Stimulated activated CD4-positive, alpha-beta T cell treated with anti-CD3 and anti-CD28 coated beads, TNF-alpha, amount 100 ng/mL, for 1 hour (primary cell): ENCODE results near the gene TPX2.

ENCODE experiments used
- DNase-seq, 3 donors: peaks; one replicate each; pipeline ENCODE4 v3.0.0-alpha.2; 2020; ENCODE audit warnings: low read depth in 3 of 3, low spot score in 1 of 3

The TPX2 gene

DNA sequence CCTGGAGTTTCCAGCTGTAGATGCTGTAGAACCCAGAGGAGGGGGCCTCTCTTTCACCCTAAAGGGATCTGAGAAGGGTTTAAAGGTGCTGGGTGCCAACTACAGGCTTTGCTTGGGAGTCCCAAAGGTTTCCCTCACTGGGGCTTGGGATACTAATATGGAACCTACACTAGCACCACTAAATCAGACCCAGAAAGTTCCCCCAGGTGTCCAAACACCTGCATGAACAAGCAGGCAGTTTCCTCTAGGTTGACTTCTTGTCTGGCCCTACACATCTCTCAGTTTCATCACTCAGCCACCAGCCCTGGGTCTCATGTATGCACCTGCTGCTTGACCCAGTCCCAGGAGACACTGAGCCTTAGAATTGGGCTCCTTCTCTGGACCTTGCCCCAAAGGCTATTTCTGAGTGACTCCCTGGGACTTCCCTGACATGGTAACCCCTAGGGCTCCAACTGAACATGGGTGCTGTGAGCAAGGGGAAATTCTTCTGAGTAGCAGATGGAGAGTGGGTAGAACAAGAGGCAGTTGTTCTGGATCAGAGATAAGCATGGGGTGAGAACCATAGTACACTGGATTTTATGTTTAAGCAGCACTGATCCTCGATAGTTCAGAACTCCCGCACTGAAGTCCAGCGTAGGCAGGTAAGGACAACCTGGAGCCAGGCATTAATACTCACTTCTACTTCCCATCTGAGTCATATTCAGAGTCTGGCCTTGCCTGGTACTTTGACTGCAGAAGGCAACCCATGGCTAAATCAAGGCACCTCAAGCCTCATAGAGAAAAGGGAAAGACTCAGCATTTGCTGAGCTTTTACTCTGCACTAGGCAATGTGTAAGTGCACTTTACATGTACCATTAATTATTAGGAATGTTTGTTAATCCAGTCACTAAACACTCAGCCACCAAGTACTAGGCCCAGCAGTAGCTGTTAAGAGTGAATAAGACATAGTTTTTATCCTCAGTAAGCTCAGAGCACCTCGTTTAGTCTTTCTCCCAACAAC lies 33.2 kb upstream of the TPX2 start:
- DNase-seq: no peak

DNA sequence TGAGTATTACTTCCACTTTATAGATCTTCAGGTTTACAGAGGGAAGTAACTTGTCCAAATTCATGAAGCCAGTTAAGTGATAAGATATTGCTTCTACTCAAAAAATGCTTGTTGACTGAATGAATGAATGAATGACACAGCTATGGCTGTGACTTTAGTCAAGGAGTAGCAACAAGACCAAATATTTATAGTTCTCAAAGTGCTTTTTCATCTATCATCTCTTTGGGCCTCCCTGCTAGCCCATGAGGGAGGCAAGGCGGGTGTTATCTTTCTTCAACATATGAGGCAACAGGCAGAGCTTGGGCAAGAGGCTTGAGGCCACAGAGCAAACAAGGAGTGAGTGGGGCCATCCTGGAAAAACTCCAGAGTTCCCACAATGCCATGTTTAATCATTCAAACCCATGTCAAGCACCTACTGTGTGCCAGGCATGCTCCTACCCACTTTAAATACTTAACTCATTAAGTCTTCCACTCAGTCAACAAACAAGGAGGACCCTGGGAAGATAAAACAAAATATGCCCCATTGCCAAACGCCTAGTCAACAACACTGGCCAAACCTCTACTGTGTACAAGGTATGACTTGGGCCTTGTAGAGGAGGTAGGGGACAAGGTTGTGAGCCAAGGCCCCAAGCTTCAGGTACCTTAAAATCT lies 32.4 kb upstream of the TPX2 start:
- no peak for DNase-seq

DNA sequence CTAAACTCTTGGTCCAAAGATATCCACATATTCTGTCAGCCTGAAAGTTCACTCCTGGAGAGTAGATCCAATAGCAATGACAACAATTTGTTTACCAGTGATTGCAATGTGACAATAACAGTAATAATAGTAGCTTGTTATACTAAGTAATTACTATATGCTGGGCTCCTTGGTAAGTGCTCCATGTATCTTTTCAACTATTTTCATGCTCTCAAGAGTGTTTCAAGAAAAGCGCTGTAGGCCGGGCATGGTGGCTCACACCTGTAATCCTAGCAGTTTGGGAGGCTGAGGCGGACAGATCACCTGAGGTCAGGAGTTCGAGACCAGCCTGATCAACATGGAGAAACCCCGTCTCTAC lies 31.9 kb upstream of the TPX2 start:
- DNase-seq: no peak

DNA sequence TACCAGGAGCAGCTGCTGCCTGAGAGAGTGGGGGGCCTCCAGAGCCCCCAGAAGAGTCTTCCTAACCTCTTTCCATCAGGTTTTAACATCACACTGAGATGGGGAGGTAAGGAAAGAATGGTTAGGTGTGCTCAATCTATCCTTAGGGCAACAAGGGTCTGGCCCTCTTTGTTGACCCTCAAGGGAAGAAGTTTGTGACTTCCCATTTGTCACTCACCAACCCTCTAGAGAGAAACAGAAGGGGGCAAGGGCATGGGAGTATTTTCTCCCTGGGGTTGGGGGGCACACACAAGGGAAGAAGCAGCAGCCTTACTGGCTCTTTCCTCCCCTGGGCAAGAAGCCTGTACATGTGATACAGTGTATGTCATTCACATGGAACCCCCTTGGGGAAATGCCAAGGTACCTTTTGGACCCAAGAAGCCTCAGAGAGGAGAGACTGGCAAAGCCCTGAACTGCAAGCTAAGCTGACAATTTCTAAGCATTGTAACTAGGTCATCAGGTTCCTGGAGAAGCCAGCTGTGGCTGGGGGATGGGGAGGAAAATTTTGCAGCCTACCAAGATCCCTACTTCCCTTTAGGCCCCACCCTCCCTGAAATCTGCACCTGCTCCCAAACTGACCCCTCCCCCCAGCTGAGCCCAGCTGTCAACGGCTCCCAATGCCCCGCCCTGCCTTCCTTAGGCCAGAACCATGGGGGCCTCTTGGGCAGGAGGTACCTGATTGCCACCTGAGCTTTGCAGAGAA lies 30.9 kb upstream of the TPX2 start:
- no peak for DNase-seq

DNA sequence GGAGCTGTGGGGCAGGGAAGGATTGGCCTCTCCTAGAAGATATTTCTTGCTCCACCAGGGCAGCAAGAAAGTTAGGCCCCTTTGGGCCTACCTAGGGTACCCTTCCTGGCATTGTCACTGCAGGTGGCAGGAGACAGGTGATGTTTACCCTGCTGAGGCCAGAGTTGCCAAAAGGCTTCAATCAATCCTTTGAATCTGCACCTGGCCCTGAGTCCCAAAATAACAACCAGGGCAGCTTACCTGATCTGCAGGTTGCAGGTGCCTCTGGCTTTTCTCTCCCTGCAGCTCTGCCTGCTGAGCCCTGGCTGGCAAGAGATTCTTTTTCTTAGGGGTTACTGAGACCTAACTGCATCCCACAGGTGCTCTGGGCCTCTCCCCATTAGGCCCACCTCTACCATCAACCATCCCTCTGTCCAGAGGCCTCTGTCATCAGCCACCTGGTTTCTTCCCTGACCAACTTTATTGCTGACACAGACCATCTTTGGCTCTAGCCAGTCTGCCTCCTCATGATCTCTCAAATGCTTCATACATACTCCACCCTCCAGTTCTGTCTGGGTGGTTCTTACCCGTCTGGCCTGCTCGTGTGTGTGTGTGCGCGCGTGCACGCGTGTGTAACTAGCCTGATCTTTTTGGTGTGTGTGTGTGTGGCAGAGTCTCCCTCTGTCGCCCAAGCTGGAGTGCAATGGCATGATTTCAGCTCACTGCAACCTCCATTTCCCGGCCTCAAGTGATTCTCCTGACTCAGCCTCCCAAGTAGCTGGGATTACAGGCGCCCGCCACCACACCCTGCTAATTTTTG lies 30.2 kb upstream of the TPX2 start:
- DNase-seq: no peak

DNA sequence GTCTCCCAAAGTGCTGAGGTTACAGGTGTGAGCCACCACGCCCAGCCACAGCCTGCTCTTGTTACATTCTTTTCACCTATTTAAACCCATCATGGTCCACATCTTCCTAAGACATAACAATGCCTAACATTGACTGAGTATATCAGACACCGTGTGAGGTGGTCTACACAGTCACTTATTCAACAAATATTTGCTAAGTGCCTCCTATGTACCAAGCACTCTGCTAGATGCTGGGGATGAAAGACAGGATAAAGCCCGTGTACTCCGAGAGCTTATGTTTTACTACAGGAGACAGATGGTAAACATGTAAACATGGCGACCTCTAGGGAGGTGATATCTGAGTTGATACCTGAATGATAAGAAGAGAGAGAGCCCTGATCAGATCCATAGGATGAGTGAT lies 29.2 kb upstream of the TPX2 start:
- no peak for DNase-seq

DNA sequence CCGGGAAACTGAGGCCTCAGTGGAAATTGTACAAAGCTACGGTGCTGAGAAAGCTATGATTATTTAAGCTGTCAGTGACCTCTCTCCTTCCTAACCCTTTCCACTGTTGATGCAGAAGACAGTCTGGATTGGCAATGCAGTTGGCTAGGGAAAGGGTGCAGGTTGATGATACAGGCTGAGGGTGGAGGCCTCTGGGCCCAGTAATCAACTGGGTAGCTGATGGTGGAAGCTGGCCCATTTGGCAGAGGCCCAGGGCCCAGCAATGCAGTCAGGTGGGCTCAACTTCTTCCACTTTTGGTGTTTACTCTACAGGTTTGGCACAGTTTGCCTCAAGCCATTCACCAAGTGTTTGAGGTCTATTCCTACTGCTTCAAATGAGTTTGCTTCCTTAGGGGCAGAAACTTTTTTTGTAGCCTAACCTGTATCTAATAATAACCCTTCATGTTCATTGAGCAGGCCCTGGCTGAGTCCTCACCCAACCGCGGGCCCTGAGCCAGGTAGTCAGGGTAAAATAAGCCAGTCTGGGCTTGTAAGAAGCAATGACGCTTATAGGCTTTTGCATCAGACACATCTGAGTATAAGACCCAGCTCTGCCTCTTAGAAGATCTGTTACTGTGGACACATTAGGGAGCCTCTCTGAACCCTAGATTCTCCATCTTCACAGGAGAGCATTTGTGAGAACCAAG lies 28.5 kb upstream of the TPX2 start:
- DNase-seq: no peak

DNA sequence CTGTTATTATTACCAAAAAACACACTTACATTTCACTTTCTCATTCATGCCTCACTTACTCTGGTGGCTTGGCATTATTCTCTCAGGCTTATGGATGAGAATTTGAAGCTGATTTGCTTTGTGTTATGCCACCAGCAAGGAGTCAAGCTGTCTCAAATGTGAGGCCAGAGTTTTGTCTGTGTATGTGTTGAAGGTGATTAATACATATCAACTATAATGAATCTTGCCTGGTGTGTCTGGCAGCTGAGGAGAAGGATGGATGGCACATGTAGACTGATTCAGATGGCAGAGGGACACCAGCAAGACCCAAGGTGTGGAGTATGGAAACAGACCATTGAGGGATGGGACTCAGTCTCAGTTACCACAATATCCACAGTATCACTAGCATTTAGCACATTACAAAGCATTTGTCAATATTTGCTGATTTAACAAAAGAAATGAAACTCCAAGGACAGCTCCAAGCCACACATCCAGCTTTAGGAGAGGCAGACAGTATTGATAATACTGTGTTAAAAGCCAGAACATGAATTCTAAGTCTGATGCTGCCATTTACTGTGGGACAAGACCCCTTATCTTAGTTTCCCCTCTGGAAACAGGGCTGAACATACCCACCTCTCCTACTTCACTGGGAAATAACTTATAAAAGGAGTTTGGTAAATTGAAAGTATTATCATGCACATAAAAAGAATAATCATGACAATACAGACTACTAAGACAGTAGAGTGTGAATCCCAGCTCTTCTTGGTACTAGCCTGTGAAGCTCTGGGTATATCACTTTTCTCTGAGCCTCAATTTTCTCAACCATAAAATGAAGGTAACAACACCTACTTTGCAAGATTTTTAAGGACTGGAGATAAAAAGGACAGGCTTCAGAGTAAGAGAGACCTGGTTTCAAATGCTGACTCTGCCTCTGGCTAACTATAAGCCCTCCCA lies 27.6 kb upstream of the TPX2 start:
- no peak for DNase-seq

DNA sequence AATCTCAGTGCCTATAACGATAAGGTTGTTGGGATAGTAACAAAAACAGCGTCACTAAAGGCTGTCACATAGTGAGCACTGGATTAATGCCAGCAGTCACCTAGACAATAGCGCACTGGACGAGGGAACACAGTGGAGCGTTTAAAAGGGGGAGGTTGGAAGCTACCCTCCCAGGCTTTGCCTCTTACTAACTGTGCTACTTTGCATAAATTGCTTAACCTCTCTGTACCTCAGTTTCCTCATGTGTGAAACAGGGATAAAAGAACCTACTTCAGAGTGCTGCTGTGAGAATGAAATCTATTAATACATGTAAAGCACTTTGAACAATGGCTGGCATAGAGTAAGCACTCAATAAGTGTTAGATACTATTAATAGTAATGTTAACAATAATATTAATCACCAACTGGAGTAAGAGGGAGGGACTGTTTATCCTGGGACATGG lies 27.0 kb upstream of the TPX2 start:
- no peak for DNase-seq

DNA sequence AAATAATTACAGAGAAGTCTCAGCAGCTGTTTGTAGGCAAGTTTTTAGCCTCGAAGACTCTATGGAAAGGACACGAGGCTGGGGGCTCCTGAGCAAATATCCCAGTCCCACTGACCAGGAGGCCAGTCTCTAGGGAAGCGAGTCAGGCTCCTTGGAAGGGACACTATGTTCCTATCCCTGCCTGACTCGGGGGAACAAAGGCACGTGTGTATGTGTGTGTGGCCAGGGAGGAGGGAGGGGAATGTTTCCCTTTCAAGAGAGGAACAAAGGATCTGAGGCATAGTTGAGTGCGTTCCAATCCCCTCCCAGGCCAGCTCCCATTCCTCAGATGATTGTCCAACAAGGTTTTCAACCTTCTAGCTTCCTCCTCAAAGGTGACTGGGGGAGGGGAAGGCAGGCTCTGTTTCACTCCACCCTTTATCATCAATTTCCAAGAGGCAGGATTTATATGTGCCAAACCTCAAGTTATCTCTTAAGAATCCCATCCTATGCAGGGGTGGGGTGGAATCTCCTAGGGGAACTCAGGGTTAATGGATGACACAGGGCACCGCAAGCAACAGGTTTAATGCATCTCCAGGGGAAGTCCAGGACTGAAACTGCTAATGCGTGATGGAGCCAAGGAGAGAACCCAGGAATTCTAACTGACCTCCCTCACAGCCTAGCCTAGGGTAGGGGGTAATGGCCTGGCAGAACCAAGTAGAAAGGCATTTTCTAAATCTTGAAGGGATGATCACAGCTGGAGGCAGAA lies 26.4 kb upstream of the TPX2 start:
- DNase-seq: no peak

DNA sequence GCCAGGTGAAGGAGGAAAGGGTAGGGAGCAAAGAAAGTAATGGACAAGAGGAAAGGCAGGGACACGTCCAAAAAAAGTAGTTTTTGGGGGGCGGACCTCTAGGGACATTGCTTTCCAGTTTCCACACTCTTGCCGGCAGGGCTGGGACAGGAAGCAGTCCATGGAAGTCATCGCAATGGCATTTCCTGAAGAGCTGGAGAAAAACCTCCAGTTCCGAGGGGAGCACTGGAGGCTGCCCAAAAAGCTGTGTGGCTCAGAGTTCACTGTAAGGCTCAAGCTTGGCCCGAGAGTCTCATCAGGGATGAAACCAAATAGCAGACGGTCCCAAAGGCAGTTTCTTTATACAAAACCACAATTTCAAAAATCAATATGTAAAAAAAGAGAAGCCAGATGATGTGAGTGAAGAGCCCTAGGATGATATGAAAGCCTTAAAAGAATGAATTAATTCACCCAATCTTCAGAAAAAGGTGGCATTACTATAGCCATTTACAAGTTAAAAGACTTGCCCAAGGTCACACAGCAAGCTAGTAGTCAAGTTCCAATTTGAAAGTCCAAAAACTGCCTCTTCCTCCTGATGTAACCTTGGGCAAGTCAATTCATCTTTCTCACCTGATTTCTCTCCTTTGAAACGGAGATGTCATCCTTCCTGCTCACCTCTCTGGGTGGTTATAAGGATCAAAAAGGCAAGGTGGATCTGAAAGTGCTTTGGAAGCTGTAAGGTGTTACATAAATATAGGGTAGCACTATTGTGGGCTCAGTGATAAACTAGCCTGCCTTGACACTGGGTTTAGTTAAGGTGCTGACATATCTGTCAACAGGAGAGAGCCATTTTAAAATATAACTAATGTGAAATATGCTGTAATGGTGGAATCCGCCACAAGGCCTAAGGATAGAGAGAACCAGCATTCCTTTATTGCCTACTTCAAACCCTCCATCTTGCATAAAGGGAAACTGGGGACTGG lies 25.5 kb upstream of the TPX2 start:
- no peak for DNase-seq

DNA sequence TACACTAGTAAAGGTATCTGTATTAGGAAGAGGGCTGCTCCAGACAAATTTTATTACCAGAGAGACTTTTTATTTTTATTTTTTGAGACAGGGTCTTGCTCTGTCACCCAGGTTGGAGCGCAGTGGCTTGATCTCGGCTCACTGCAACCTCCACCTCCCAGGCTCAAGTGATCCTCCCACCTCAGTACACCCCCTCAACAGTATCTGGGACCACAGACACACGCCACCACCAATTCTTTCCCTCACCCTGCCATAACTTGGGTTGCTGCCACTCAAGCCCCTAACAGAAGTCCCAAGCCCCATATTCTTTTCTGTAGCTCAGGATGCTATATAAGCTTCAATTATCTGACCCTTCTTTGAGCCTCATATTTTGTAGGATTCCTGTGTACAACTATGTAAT lies 23.3 kb upstream of the TPX2 start:
- DNase-seq: no peak

DNA sequence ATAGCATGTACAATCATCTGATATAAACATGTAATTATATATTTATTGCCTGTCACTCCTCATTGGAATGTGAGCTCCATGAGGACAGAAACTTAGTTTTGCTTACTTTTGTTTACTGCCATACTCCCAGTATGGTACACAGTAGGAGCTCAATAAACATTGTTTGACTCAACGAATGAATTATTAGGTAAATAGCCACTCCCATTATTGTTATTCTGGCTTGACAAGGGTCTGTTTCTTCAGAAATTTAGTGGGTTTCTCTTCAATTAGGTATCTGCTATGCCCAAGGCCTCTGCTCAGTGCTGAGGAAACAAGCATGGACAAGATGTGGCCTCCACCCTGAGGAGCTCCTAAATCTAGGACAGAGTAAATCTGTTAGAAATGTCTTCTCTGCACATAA lies 22.7 kb upstream of the TPX2 start:
- DNase-seq: no peak

DNA sequence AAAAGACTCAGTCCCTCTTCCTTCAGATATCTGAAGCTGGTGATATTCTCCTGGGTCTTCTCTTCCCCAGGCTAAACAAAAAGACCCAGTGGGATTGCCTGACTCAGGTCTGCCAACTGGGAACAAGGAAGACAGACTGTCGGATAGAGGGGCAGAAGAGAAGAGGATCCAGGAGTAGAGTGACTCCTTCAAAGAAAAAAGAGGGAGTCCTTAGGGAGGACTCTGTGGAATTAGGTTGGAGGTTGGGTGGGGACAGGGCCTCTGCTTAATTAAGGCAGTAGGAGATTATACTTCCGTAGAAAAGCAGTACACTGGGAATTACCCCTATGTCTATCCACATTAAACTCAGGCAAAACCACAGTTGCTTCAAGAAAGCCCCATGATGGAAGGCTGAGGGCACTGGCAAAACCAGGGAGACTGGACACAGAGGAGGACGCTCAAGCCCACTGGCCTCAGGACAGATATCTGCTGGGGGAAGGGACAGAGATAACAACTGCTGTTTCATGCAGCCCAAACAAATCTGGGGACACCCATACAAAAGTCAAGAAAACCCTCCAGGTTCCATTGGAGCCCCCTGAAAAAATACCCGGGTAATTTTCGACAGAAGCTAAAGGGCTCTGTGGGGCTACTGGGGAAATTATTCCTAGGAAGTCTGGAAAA lies 22.1 kb upstream of the TPX2 start:
- no peak for DNase-seq

DNA sequence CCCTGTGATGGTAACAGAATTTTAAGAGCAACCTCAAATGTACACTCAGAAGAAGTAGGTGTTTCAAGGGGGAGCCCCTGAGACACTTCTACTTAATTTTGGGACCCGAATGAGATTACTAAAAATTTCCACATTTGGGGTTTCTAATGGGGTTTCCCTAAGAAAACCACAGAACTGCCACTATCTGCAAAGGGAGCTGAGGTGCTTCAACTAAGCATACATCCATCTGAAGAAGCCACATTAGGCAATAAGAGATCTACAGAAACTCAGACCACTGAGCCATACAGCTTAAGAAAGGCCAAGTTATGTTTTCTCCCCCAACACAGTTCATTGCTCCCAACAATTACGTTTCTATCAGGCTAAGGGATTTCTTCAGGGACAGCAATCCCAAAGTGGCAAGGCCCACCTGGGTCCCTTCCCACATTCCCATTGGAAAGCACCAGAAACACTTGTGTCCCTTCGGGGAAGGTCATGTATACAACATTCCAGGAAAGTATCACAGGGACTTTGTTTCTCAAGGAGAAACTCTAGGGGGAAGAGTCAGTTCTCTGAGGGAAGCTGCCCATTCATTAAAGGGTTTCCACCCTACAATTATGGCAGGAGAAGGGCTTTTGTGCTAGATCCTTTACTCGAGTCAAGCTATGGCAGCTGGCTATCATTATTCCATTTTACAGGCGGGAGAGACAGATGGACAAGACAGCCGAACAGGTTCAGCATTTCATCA lies 21.4 kb upstream of the TPX2 start:
- DNase-seq: no peak

DNA sequence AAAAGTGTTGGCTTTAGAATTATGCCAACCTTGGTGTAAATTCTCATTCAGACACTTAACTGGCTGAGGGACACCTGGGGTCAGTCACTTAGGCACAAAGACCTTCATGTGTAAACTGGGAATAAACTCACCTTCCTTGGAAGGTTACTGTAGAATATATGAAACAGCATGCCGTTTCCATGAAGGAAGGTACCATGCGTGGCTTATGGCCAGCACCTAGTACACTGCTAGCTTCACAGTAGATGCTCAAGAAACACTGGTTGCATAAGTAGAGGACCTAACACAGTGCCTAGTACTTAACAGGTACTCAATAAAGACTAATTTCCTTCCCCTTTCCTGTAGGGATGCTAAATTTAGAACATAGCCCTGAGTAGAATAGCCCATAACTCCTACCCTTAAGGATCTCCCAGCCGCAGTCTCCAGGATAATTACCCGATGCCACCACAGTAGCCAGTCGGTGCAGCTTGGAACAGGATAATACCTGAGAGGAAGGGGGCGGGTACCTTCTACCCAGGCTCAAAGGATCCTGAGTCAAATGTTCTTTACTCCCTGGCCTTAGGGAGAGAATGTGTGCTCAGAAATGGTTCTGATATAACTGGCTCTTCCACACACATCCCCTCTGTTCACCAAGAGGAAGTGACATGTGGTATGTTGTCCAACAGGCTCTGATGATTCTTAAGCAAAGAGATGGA lies 20.0 kb upstream of the TPX2 start:
- no peak for DNase-seq
